Measurements from ENCODE around the gene CMSS1. TPM values are rescaled to one million over a fixed set of nuclear protein-coding genes. Genes with fewer than 3 reads are reported as not detected.

CMSS1 gene
- total RNA-seq, 1 donor from 2014 or later = 35.7 TPM

- Mint-ChIP-seq H3K4me1 (ENCODE audit: low read depth) (no peaks in the 10 kb centered on the region), H3K27ac (no peak overlapping the region), H3K4me3 (ENCODE audit: low read depth) (no peak overlapping the region), H3K27me3 (no peaks in the 10 kb centered on the region), H3K36me3 (ENCODE audit: insufficient read depth) (peaks cover 14% of the 10 kb centered on the region), H3K9me3 (ENCODE audit: low read depth) (peaks cover 24% of the 10 kb centered on the region)
- DNase-seq (ENCODE audit: low spot score, unreplicated experiment) = no peak
- TF ChIP-seq, protein P1, sequence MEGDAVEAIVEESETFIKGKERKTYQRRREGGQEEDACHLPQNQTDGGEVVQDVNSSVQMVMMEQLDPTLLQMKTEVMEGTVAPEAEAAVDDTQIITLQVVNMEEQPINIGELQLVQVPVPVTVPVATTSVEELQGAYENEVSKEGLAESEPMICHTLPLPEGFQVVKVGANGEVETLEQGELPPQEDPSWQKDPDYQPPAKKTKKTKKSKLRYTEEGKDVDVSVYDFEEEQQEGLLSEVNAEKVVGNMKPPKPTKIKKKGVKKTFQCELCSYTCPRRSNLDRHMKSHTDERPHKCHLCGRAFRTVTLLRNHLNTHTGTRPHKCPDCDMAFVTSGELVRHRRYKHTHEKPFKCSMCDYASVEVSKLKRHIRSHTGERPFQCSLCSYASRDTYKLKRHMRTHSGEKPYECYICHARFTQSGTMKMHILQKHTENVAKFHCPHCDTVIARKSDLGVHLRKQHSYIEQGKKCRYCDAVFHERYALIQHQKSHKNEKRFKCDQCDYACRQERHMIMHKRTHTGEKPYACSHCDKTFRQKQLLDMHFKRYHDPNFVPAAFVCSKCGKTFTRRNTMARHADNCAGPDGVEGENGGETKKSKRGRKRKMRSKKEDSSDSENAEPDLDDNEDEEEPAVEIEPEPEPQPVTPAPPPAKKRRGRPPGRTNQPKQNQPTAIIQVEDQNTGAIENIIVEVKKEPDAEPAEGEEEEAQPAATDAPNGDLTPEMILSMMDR (IDR thresholded peaks at IDR 0.05; ENCODE audit: unreplicated experiment) = no peak
These were observed 323.3 kb downstream of the CMSS1 start for GRCh38 chr3:100140976-100141375.

DNA sequence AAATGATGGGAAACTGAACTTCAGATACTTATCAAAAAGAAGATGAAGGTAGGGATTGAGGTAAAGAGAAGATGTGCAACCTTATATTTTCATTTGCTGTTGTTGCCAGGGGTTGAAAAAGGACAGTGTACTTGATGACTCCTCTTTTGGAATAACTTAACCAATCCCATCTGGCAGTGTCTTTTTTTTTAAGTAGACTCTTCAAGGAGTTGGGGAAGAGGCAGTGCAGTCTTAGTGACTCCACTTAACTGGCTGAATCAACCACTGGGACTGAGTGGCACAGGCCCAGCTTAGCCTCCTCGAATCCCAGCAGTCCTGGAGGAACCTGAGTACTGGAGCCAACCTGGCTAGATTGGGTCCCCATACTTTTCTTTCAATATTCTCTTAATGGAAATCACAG, 323.9 kb downstream of the CMSS1 start:
- H3K27me3 Mint-ChIP-seq = no peaks in the 10 kb centered on the region
- H3K9me3 Mint-ChIP-seq (ENCODE audit: low read depth) = peaks cover 24% of the 10 kb centered on the region
- H3K27ac Mint-ChIP-seq = no peak overlapping the region
- H3K4me1 Mint-ChIP-seq (ENCODE audit: low read depth) = no peaks in the 10 kb centered on the region
- TF ChIP-seq, protein P1 (IDR thresholded peaks at IDR 0.05; ENCODE audit: unreplicated experiment) = no peak
- peaks cover 14% of the 10 kb centered on the region for H3K36me3 Mint-ChIP-seq (ENCODE audit: insufficient read depth)
- H3K4me3 Mint-ChIP-seq (ENCODE audit: low read depth) = no peak overlapping the region
- no peak for DNase-seq (ENCODE audit: low spot score, unreplicated experiment)

GRCh38 chr3:100144255-100144866, 326.7 kb downstream of the CMSS1 start:
- TF ChIP-seq, protein P1 (IDR thresholded peaks at IDR 0.05; ENCODE audit: unreplicated experiment) = no peak
- no peak overlapping the region for H3K27ac Mint-ChIP-seq
- H3K27me3 Mint-ChIP-seq = no peaks in the 10 kb centered on the region
- peaks cover 21% of the 10 kb centered on the region for H3K9me3 Mint-ChIP-seq (ENCODE audit: low read depth)
- H3K4me1 Mint-ChIP-seq (ENCODE audit: low read depth) = no peaks in the 10 kb centered on the region
- H3K36me3 Mint-ChIP-seq (ENCODE audit: insufficient read depth) = peaks cover 16% of the 10 kb centered on the region
- DNase-seq (ENCODE audit: low spot score, unreplicated experiment) = no peak
- H3K4me3 Mint-ChIP-seq (ENCODE audit: low read depth) = no peak overlapping the region

- H3K27me3 Mint-ChIP-seq = no peaks in the 10 kb centered on the region
- peaks cover 2% of the 10 kb centered on the region for H3K4me1 Mint-ChIP-seq (ENCODE audit: low read depth)
- TF ChIP-seq, protein P1 (IDR thresholded peaks at IDR 0.05; ENCODE audit: unreplicated experiment) = no peak
- peaks cover 14% of the 10 kb centered on the region for H3K36me3 Mint-ChIP-seq (ENCODE audit: insufficient read depth)
- no peak for DNase-seq (ENCODE audit: low spot score, unreplicated experiment)
- no peak overlapping the region for H3K27ac Mint-ChIP-seq
- no peaks in the 10 kb centered on the region for H3K9me3 Mint-ChIP-seq (ENCODE audit: low read depth)
- no peak overlapping the region for H3K4me3 Mint-ChIP-seq (ENCODE audit: low read depth)
These were observed 331.5 kb downstream of the CMSS1 start for GRCh38 chr3:100149130-100149529.

DNA sequence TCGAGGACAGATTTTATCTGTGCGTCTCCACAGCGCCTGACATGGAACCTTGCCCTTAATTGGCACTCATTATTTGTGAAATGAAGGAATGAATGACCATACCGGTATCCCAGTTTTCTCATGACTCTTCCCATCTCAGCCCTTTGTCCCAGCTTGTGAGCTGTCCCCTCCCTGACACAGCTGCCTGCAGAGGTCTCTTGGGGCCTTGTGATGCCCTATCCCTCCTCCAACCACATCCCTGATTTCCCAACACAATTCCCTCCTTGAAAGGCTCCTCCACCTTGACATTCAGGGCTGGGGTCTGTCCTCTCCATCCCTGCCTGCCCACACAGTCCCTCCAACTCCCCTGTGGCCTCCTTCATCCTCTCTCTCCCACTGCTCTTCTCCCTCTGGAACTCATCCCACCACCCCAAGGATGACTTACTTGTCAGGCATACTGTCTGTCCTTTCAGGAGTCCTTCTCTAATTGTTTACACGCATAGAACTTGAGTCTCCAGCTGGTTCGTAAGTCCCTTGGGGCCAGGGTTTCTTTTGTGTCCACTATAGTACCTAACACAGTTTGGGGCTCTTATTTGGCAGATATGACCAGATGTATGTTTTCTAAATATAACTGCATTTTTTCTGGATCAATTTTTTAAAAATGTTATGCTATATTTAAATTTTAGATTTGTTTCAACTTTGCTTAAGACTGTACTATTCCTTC, 332.2 kb downstream of the CMSS1 start:
- H3K4me3 Mint-ChIP-seq (ENCODE audit: low read depth) = no peak overlapping the region
- H3K36me3 Mint-ChIP-seq (ENCODE audit: insufficient read depth) = peaks cover 14% of the 10 kb centered on the region
- H3K27ac Mint-ChIP-seq = no peak overlapping the region
- TF ChIP-seq, protein P1 (IDR thresholded peaks at IDR 0.05; ENCODE audit: unreplicated experiment) = no peak
- DNase-seq (ENCODE audit: low spot score, unreplicated experiment) = no peak
- no peaks in the 10 kb centered on the region for H3K27me3 Mint-ChIP-seq
- H3K4me1 Mint-ChIP-seq (ENCODE audit: low read depth) = peaks cover 2% of the 10 kb centered on the region
- peaks cover under 1% of the 10 kb centered on the region for H3K9me3 Mint-ChIP-seq (ENCODE audit: low read depth)

All from progenitor cell of endocrine pancreas (in vitro differentiated cells).